ENCODE results near the gene NLGN2.

The NLGN2 gene

GRCh38 chr17:7468290-7468689 is 60.6 kb downstream of the NLGN2 start:
- Histone ChIP-seq H3K27ac (ENCODE audit: low read depth, low read length) (no peak overlapping the region), H3K9ac (ENCODE audit: low read length) (no peak overlapping the region), H3K27me3 (ENCODE audit: control insufficient read depth, insufficient read depth, low read length) (no peaks in the 10 kb centered on the region), H3K36me3 (ENCODE audit: control insufficient read depth, insufficient read depth, low read length) (peaks cover 7% of the 10 kb centered on the region), H3K4me1 (ENCODE audit: control insufficient read depth, insufficient read depth, low read length) (peaks cover 8% of the 10 kb centered on the region), H3K4me3 (ENCODE audit: low read length) (no peak overlapping the region)

DNA sequence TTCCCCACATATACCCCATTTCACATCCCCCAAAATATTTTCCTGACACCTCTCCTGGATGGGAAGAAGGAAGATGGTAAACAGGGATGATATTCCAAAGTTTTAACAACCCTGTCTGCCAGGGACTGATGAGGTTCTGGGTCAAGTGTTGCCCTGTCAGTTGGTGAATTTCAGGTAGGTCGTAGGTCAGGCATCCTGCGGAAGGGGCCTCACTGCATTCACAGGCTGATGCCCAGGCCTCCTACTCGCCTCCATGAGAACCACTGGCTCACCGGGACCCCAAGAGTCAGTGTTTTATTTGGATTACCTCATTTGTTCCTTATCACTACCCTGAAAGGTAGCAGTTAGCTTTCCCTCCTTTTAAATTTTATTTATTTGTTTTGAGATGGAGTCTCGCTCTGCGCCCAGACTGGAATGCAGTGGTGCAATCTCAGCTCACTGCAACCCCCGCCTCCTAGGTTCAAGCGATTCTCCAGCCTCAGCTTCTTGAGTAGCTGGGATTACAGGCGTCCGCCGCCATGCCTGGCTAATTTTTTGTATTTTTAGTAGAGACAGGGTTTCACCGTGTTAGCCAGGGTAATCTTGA is 61.3 kb downstream of the NLGN2 start:
- H3K27ac ChIP-seq (ENCODE audit: low read depth, low read length), result no peak overlapping the region
- H3K36me3 ChIP-seq (ENCODE audit: control insufficient read depth, insufficient read depth, low read length), result peaks cover 6% of the 10 kb centered on the region

More for the DNA sequence above, 61.3 kb downstream of the NLGN2 start:
- Histone ChIP-seq H3K27me3 (ENCODE audit: control insufficient read depth, insufficient read depth, low read length) (no peaks in the 10 kb centered on the region), H3K9ac (ENCODE audit: low read length) (no peak overlapping the region), H3K4me3 (ENCODE audit: low read length) (no peak overlapping the region), H3K4me1 (ENCODE audit: control insufficient read depth, insufficient read depth, low read length) (peaks cover 8% of the 10 kb centered on the region)
